ENCODE measurements around the gene NCKAP5L.
A peak's percentile ranks its signal among the peaks of the same experiment; 100 is the strongest.

NCKAP5L gene

GRCh38 chr12:49763006-49763591, 65.1 kb downstream of the NCKAP5L start:
- TF ChIP-seq CTCF (conservative IDR thresholded peaks at IDR 0.05; ENCODE audit: low read depth): peak; percentile 70
- POLR2A ChIA-PET (ENCODE audit: low non-redundant PET): no interaction called here
- no peak overlapping the region for H3K27ac ChIP-seq
- DNase-seq (ENCODE audit: low spot score): peak; percentile 38
- CTCF ChIA-PET: interaction anchor here (0.6 to 0.9 kb wide), 5 partner anchors 9 to 80 kb away, joined by 3 to 6 read pairs (median 3); partner anchors contain the start of gene BCDIN3D

GRCh38 chr12:49762468-49762847, 65.8 kb downstream of the NCKAP5L start:
- ChIA-PET POLR2A (ENCODE audit: low non-redundant PET) (no interaction called here), CTCF (interaction anchor here (0.6 to 0.9 kb wide), 3 partner anchors 8 to 166 kb away, joined by 3 to 6 read pairs (median 4); no protein-coding TSS in a partner anchor)
- H3K27ac ChIP-seq: no peak overlapping the region
- no peak for TF ChIP-seq CTCF (conservative IDR thresholded peaks at IDR 0.05; ENCODE audit: low read depth)
- DNase-seq (ENCODE audit: low spot score): no peak

- ChIA-PET CTCF (interaction anchor here (0.6 to 0.9 kb wide), 4 partner anchors 8 to 166 kb away, joined by 3 to 4 read pairs (median 3); partner anchors contain the start of gene FMNL3), POLR2A (ENCODE audit: low non-redundant PET) (no interaction called here)
- no peak overlapping the region for H3K27ac ChIP-seq
- TF ChIP-seq CTCF (conservative IDR thresholded peaks at IDR 0.05; ENCODE audit: low read depth): no peak
- no peak for DNase-seq (ENCODE audit: low spot score)
Observed at GRCh38 chr12:49761677-49762467, 66.3 kb downstream of the NCKAP5L start.

- POLR2A ChIA-PET (ENCODE audit: low non-redundant PET): no interaction called here
- no peak for DNase-seq (ENCODE audit: low spot score)
- CTCF ChIA-PET: interaction anchor here (0.5 kb wide), 1 partner anchor 56 kb away, joined by 5 read pairs; no protein-coding TSS in a partner anchor
- H3K27ac ChIP-seq: no peak overlapping the region
- TF ChIP-seq CTCF (conservative IDR thresholded peaks at IDR 0.05; ENCODE audit: low read depth): no peak
Observed at GRCh38 chr12:49750996-49751393, 77.2 kb downstream of the NCKAP5L start.

GRCh38 chr12:49750027-49750995, 77.9 kb downstream of the NCKAP5L start:
- H3K27ac ChIP-seq: peak overlapping the region; percentile 41; the same call in 1 of the 2 replicates
- peak; percentile 44 for DNase-seq (ENCODE audit: low spot score)
- no peak for TF ChIP-seq CTCF (conservative IDR thresholded peaks at IDR 0.05; ENCODE audit: low read depth)
- POLR2A ChIA-PET (ENCODE audit: low non-redundant PET): no interaction called here
- CTCF ChIA-PET: interaction anchor here (0.5 to 0.7 kb wide), 2 partner anchors 9 to 55 kb away, joined by 4 to 5 read pairs; partner anchors contain the start of gene TMBIM6

GRCh38 chr12:49748800-49749199, 79.4 kb downstream of the NCKAP5L start:
- POLR2A ChIA-PET (ENCODE audit: low non-redundant PET): no interaction called here
- H3K27ac ChIP-seq: no peak overlapping the region
- CTCF ChIA-PET: interaction anchor here (0.6 kb wide), 1 partner anchor 178 kb away, joined by 3 read pairs; no protein-coding TSS in a partner anchor
- TF ChIP-seq CTCF (conservative IDR thresholded peaks at IDR 0.05; ENCODE audit: low read depth): no peak
- no peak for DNase-seq (ENCODE audit: low spot score)
